ENCODE measurements around the gene RELN. TPM values are rescaled to one million over a fixed set of nuclear protein-coding genes. Genes with fewer than 3 reads are reported as not detected.

The RELN gene
- total and polyA plus RNA-seq, 10 of the 15 experiments (the other 5 are each of a cell fraction or from before 2014, with no cell fraction given): 0.11 to 0.21 TPM; not detected in 8

DNA sequence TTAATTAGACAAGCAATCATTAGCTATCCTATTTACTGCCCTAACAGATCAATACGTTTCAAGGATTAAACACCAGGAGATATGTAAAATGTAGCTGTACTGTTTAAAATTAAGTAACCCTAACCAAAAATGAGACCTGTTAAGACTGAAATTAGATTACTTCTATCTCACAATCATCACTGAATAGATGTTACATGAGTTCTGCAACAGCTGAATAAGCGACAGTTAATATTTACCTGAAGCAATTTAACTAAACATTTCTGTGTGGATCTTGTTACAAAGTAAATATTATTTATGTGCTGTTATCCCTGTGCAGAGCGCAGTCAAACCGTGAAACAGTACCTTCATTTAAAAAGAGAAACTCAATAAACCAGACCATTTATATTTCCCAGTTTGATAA, 122.5 kb downstream of the RELN start (continued):
- TF ChIP-seq, protein P1, sequence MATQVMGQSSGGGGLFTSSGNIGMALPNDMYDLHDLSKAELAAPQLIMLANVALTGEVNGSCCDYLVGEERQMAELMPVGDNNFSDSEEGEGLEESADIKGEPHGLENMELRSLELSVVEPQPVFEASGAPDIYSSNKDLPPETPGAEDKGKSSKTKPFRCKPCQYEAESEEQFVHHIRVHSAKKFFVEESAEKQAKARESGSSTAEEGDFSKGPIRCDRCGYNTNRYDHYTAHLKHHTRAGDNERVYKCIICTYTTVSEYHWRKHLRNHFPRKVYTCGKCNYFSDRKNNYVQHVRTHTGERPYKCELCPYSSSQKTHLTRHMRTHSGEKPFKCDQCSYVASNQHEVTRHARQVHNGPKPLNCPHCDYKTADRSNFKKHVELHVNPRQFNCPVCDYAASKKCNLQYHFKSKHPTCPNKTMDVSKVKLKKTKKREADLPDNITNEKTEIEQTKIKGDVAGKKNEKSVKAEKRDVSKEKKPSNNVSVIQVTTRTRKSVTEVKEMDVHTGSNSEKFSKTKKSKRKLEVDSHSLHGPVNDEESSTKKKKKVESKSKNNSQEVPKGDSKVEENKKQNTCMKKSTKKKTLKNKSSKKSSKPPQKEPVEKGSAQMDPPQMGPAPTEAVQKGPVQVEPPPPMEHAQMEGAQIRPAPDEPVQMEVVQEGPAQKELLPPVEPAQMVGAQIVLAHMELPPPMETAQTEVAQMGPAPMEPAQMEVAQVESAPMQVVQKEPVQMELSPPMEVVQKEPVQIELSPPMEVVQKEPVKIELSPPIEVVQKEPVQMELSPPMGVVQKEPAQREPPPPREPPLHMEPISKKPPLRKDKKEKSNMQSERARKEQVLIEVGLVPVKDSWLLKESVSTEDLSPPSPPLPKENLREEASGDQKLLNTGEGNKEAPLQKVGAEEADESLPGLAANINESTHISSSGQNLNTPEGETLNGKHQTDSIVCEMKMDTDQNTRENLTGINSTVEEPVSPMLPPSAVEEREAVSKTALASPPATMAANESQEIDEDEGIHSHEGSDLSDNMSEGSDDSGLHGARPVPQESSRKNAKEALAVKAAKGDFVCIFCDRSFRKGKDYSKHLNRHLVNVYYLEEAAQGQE (IDR thresholded peaks at IDR 0.05; ENCODE audit: low read depth, low read length): no peak
- no peak for TF ChIP-seq ASH2L (IDR thresholded peaks at IDR 0.05; ENCODE audit: borderline replicate concordance, low read depth)
- TF ChIP-seq, protein P2, sequence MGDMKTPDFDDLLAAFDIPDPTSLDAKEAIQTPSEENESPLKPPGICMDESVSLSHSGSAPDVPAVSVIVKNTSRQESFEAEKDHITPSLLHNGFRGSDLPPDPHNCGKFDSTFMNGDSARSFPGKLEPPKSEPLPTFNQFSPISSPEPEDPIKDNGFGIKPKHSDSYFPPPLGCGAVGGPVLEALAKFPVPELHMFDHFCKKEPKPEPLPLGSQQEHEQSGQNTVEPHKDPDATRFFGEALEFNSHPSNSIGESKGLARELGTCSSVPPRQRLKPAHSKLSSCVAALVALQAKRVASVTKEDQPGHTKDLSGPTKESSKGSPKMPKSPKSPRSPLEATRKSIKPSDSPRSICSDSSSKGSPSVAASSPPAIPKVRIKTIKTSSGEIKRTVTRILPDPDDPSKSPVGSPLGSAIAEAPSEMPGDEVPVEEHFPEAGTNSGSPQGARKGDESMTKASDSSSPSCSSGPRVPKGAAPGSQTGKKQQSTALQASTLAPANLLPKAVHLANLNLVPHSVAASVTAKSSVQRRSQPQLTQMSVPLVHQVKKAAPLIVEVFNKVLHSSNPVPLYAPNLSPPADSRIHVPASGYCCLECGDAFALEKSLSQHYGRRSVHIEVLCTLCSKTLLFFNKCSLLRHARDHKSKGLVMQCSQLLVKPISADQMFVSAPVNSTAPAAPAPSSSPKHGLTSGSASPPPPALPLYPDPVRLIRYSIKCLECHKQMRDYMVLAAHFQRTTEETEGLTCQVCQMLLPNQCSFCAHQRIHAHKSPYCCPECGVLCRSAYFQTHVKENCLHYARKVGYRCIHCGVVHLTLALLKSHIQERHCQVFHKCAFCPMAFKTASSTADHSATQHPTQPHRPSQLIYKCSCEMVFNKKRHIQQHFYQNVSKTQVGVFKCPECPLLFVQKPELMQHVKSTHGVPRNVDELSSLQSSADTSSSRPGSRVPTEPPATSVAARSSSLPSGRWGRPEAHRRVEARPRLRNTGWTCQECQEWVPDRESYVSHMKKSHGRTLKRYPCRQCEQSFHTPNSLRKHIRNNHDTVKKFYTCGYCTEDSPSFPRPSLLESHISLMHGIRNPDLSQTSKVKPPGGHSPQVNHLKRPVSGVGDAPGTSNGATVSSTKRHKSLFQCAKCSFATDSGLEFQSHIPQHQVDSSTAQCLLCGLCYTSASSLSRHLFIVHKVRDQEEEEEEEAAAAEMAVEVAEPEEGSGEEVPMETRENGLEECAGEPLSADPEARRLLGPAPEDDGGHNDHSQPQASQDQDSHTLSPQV (IDR thresholded peaks at IDR 0.05): no peak
- TF ChIP-seq, protein P3, sequence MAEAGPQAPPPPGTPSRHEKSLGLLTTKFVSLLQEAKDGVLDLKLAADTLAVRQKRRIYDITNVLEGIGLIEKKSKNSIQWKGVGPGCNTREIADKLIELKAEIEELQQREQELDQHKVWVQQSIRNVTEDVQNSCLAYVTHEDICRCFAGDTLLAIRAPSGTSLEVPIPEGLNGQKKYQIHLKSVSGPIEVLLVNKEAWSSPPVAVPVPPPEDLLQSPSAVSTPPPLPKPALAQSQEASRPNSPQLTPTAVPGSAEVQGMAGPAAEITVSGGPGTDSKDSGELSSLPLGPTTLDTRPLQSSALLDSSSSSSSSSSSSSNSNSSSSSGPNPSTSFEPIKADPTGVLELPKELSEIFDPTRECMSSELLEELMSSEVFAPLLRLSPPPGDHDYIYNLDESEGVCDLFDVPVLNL (IDR thresholded peaks at IDR 0.05; ENCODE audit: low read depth, low read length): no peak
- no peak for TF ChIP-seq GATAD2B (conservative IDR thresholded peaks at IDR 0.05; ENCODE audit: low read depth)
- TF ChIP-seq BMI1 (IDR thresholded peaks at IDR 0.05; ENCODE audit: borderline replicate concordance): no peak
- TF ChIP-seq MYB (IDR thresholded peaks at IDR 0.05; ENCODE audit: borderline replicate concordance, low read depth, low read length): no peak

All from GM12878 (cell line).